H9 (cell line): ENCODE measurements around the gene SCGB1D1. TPM values are rescaled to one million over a fixed set of nuclear protein-coding genes. Genes with fewer than 3 reads are reported as not detected.

Source experiments
- DNase-seq: peaks from one replicate; pipeline ENCODE4 v3.0.0-alpha.2; 2017
- H2AFZ ChIP-seq: one replicate; pipeline ENCODE4 v1.6.1; 2013; ENCODE audit warnings: mild to moderate bottlenecking, low read length, control low read depth, moderate library complexity
- H2AK5ac ChIP-seq: 2 replicates; pipeline ENCODE4 v1.6.1; 2013; ENCODE audit warnings: low read length, control low read depth, mixed read lengths; ENCODE audit not compliant: insufficient read length
- H2BK120ac ChIP-seq: one replicate; pipeline ENCODE4 v1.6.1; 2013; ENCODE audit warnings: low read depth, mild to moderate bottlenecking, low read length, control low read depth, inconsistent platforms; ENCODE audit not compliant: poor library complexity, severe bottlenecking
- H2BK12ac ChIP-seq: 2 replicates; pipeline ENCODE4 v1.6.1; 2013; ENCODE audit warnings: low read length, control low read depth, mixed read lengths, low read depth; ENCODE audit not compliant: insufficient read length
- H2BK15ac ChIP-seq: 2 replicates; pipeline ENCODE4 v1.6.1; 2013; ENCODE audit warnings: low read depth, low read length, control low read depth
- H2BK20ac ChIP-seq: one replicate; pipeline ENCODE4 v1.6.1; 2013; ENCODE audit warnings: low read depth, mild to moderate bottlenecking, low read length, control low read depth, inconsistent platforms; ENCODE audit not compliant: poor library complexity, severe bottlenecking
- H2BK5ac ChIP-seq: 2 replicates; pipeline ENCODE4 v1.6.1; 2013; ENCODE audit warnings: low read length, control low read depth, mixed read lengths; ENCODE audit not compliant: insufficient read length
- H3K14ac ChIP-seq: 2 replicates; pipeline ENCODE4 v1.6.1; 2013; ENCODE audit warnings: low read length, control low read depth; ENCODE audit not compliant: insufficient read depth
- H3K18ac ChIP-seq: 2 replicates; pipeline ENCODE4 v1.6.1; 2013; ENCODE audit warnings: low read depth, mild to moderate bottlenecking, mixed read lengths, low read length, control low read depth; ENCODE audit not compliant: insufficient read length
- H3K23ac ChIP-seq: 2 replicates; pipeline ENCODE4 v1.6.1; 2013; ENCODE audit warnings: low read length, control low read depth, mixed read lengths, low read depth; ENCODE audit not compliant: insufficient read length
- H3K23me2 ChIP-seq: 2 replicates; pipeline ENCODE4 v1.6.1; 2013; ENCODE audit warnings: low read depth, mild to moderate bottlenecking, mixed read lengths, low read length, control low read depth; ENCODE audit not compliant: insufficient read length, poor library complexity, severe bottlenecking
- H3K27ac ChIP-seq: 2 replicates; pipeline ENCODE4 v1.5.1; 2013; ENCODE audit warnings: low read length, control low read depth, mixed read lengths, low read depth; ENCODE audit not compliant: insufficient read length
- H3K27me3 ChIP-seq: 2 replicates; pipeline ENCODE4 v1.6.1; 2013; ENCODE audit warnings: low read length, control low read depth, inconsistent platforms; ENCODE audit not compliant: insufficient read depth
- H3K4ac ChIP-seq: 2 replicates; pipeline ENCODE4 v1.6.1; 2013; ENCODE audit warnings: low read depth, mild to moderate bottlenecking, control low read depth, inconsistent platforms, low read length, moderate library complexity
- H3K4me1 ChIP-seq: 2 replicates; pipeline ENCODE4 v1.6.1; 2013; ENCODE audit warnings: low read length, control low read depth, inconsistent platforms; ENCODE audit not compliant: insufficient read depth
- H3K4me2 ChIP-seq: 2 replicates; pipeline ENCODE4 v1.6.1; 2013; ENCODE audit warnings: low read length, control low read depth, mixed read lengths; ENCODE audit not compliant: insufficient read length, insufficient read depth
- H3K56ac ChIP-seq: 2 replicates; pipeline ENCODE4 v1.6.1; 2013; ENCODE audit warnings: low read depth, mild to moderate bottlenecking, mixed read lengths, low read length, control low read depth; ENCODE audit not compliant: insufficient read length
- H3K79me1 ChIP-seq: 2 replicates; pipeline ENCODE4 v1.6.1; 2013; ENCODE audit warnings: low read depth, mild to moderate bottlenecking, moderate library complexity, low read length, control low read depth, inconsistent platforms; ENCODE audit not compliant: insufficient read depth, poor library complexity, severe bottlenecking
- H3K79me2 ChIP-seq: 2 replicates; pipeline ENCODE4 v1.6.1; 2013; ENCODE audit warnings: low read length, control low read depth, inconsistent platforms; ENCODE audit not compliant: insufficient read depth
- H3K9ac ChIP-seq: 2 replicates; pipeline ENCODE4 v1.6.1; 2013; ENCODE audit warnings: low read length, control low read depth, mixed read lengths; ENCODE audit not compliant: insufficient read length; ENCODE audit errors: extremely low read depth
- H3K9me3 ChIP-seq: one replicate; pipeline ENCODE4 v1.6.1; 2013; ENCODE audit warnings: low read depth, low read length, inconsistent platforms; ENCODE audit not compliant: control insufficient read depth
- H3T11ph ChIP-seq: one replicate; pipeline ENCODE4 v1.6.1; 2013; ENCODE audit warnings: mild to moderate bottlenecking, low read length, control low read depth, inconsistent platforms
- H4K20me1 ChIP-seq: one replicate; pipeline ENCODE4 v1.6.1; 2013; ENCODE audit not compliant: control insufficient read depth, insufficient read length, insufficient read depth
- H4K5ac ChIP-seq: 2 replicates; pipeline ENCODE4 v1.6.1; 2013; ENCODE audit warnings: low read depth, mild to moderate bottlenecking, mixed read lengths, low read length, control low read depth; ENCODE audit not compliant: insufficient read length
- H4K8ac ChIP-seq: replicated peaks from 2 replicates; pipeline ENCODE4 v1.6.1; 2013; ENCODE audit warnings: low read length, control low read depth, mixed read lengths, low read depth; ENCODE audit not compliant: insufficient read length
- H4K91ac ChIP-seq: 2 replicates; pipeline ENCODE4 v1.6.1; 2013; ENCODE audit warnings: low read depth, mild to moderate bottlenecking, moderate library complexity, mixed read lengths, low read length, control low read depth; ENCODE audit not compliant: insufficient read length
- H3K27ac Mint-ChIP-seq, 3 experiments: 2 replicates in 2 of 3; 3 replicates in 1 of 3; pipeline ENCODE4 v1.8.0; 2020 to 2021; ENCODE audit warnings: mixed read lengths in 3 of 3, mild to moderate bottlenecking in 1 of 3, moderate library complexity in 1 of 3
- H3K27me3 Mint-ChIP-seq: 2 replicates; pipeline ENCODE4 v1.8.0; 2021; ENCODE audit warnings: low read depth, mild to moderate bottlenecking, moderate library complexity, mixed read lengths
- H3K36me3 Mint-ChIP-seq, 3 experiments: 2 replicates in 2 of 3; 3 replicates in 1 of 3; pipeline ENCODE4 v1.8.0; 2020 to 2021; ENCODE audit warnings: low read depth in 3 of 3, mixed read lengths in 3 of 3; ENCODE audit not compliant: insufficient read depth in 1 of 3
- H3K4me1 Mint-ChIP-seq, 2 experiments: 2 replicates each; pipeline ENCODE4 v1.8.0; 2020; ENCODE audit warnings: mixed read lengths in 2 of 2
- H3K4me3 Mint-ChIP-seq, 2 experiments: 2 replicates in 1 of 2; 3 replicates in 1 of 2; pipeline ENCODE4 v1.8.0; 2020 to 2021; ENCODE audit warnings: mild to moderate bottlenecking in 2 of 2, mixed read lengths in 2 of 2, moderate library complexity in 1 of 2
- H3K9me3 Mint-ChIP-seq, 2 experiments: 2 replicates in 1 of 2; 3 replicates in 1 of 2; pipeline ENCODE4 v1.8.0; 2020; ENCODE audit warnings: mild to moderate bottlenecking in 2 of 2, mixed read lengths in 2 of 2, moderate library complexity in 1 of 2
- WGBS: extraction: QIAGEN DNeasy Blood & Tissue Kit; methylation state at CpG from one replicate; pipeline ENCODE4 v1.1.7; 2013; ENCODE audit warnings: missing lambda C conversion rate, low lambda C conversion rate, mixed read lengths; ENCODE audit not compliant: insufficient read length; ENCODE audit errors: extremely low coverage; 5-methylcytosine and 5-hydroxymethylcytosine counted together
- total RNA-seq: library from RNA; stranded (reverse); gene quantifications from 2 replicates; pipeline ENCODE4 v1.2.1, GENCODE V29; 2021
- TF ChIP-seq, protein P1 (sequence below): fragments of 200-600 bp; sonication (generic); conservative IDR thresholded peaks from 3 replicates; pipeline ENCODE4 v1.8.0; 2021; ENCODE audit warnings: antibody characterized with exemption, mild to moderate bottlenecking

The SCGB1D1 gene
- total RNA-seq, 1 experiment from 2014 or later = not detected

- no peak overlapping the region for H3K9ac ChIP-seq
- H3K4me2 ChIP-seq = no peak overlapping the region
- Mint-ChIP-seq H3K9me3 (no peaks in the 10 kb centered on the region), H3K27ac (no peak overlapping the region), H3K4me1 (no peaks in the 10 kb centered on the region), H3K27me3 (peaks cover 2% of the 10 kb centered on the region; the same call in 1 of the 2 replicates), H3K4me3 (no peak overlapping the region), H3K36me3 (no peaks in the 10 kb centered on the region)
- TF ChIP-seq, protein P1, sequence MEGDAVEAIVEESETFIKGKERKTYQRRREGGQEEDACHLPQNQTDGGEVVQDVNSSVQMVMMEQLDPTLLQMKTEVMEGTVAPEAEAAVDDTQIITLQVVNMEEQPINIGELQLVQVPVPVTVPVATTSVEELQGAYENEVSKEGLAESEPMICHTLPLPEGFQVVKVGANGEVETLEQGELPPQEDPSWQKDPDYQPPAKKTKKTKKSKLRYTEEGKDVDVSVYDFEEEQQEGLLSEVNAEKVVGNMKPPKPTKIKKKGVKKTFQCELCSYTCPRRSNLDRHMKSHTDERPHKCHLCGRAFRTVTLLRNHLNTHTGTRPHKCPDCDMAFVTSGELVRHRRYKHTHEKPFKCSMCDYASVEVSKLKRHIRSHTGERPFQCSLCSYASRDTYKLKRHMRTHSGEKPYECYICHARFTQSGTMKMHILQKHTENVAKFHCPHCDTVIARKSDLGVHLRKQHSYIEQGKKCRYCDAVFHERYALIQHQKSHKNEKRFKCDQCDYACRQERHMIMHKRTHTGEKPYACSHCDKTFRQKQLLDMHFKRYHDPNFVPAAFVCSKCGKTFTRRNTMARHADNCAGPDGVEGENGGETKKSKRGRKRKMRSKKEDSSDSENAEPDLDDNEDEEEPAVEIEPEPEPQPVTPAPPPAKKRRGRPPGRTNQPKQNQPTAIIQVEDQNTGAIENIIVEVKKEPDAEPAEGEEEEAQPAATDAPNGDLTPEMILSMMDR = no peak
- H4K8ac ChIP-seq = no peak overlapping the region
- no peak overlapping the region for H3K56ac ChIP-seq
- no peak overlapping the region for H2BK5ac ChIP-seq
- no peak overlapping the region for H3K4ac ChIP-seq
- H3K27me3 ChIP-seq = no peaks in the 10 kb centered on the region
- no peak overlapping the region for H2AK5ac ChIP-seq
- H3K27ac ChIP-seq = no peak overlapping the region
- H3K79me2 ChIP-seq = no peaks in the 10 kb centered on the region
- H4K91ac ChIP-seq = no peak overlapping the region
- H2BK12ac ChIP-seq = no peak overlapping the region
- WGBS = no CpG with 5 or more reads among the region's 2 CpGs
- H2AFZ ChIP-seq = no peak overlapping the region
- H4K5ac ChIP-seq = no peak overlapping the region
- H3K79me1 ChIP-seq = no peaks in the 10 kb centered on the region
- H3K14ac ChIP-seq = no peak overlapping the region
- H2BK20ac ChIP-seq = no peak overlapping the region
- H3K23me2 ChIP-seq = no peaks in the 10 kb centered on the region
- no peak overlapping the region for H2BK15ac ChIP-seq
- no peak overlapping the region for H2BK120ac ChIP-seq
- no peaks in the 10 kb centered on the region for H4K20me1 ChIP-seq
- no peak overlapping the region for H3K23ac ChIP-seq
- no peaks in the 10 kb centered on the region for H3K9me3 ChIP-seq
- no peaks in the 10 kb centered on the region for H3K4me1 ChIP-seq
- DNase-seq = no peak
- H3T11ph ChIP-seq = no peak overlapping the region
- no peak overlapping the region for H3K18ac ChIP-seq
Measured at GRCh38 chr11:62201376-62201775, 11.4 kb downstream of the SCGB1D1 start.
